GM04504 (cell line): ENCODE results near the gene BGN.

Source experiments
- DNase-seq: peaks from one replicate; pipeline ENCODE4 v3.0.0-alpha.2; 2012; ENCODE audit warnings: low read depth

BGN gene

GRCh38 chrX:153494541-153495361, at the start of gene BGN:
Gene BGN (plus strand): TSS chrX:153494980. CDS start chrX:153504632, 9,652 bp downstream.
- no peak for DNase-seq

- no peak for DNase-seq
Measured at GRCh38 chrX:153445106-153445855, 49.5 kb upstream of the BGN start.

GRCh38 chrX:153445856-153446635, 48.7 kb upstream of the BGN start, which contains the start of gene TREX2:
Gene TREX2 (minus strand): TSS chrX:153446056. CDS start chrX:153445430, 626 bp downstream.
- DNase-seq: no peak

- no peak for DNase-seq
Measured at GRCh38 chrX:153446636-153446936, 48.2 kb upstream of the BGN start.

- DNase-seq: no peak
Measured at GRCh38 chrX:153446950-153447580, 47.7 kb upstream of the BGN start.

- no peak for DNase-seq
Measured at GRCh38 chrX:153447581-153447960, 47.2 kb upstream of the BGN start.

- no peak for DNase-seq
Measured at GRCh38 chrX:153448556-153449367, 46.0 kb upstream of the BGN start.

- no peak for DNase-seq
Measured at GRCh38 chrX:153449368-153450113, 45.2 kb upstream of the BGN start.

- DNase-seq: no peak
Measured at GRCh38 chrX:153450114-153450948, 44.4 kb upstream of the BGN start.

- no peak for DNase-seq
Measured at GRCh38 chrX:153450949-153451277, 43.9 kb upstream of the BGN start.

- DNase-seq: no peak
Measured at GRCh38 chrX:153454901-153455550, 39.8 kb upstream of the BGN start.

- no peak for DNase-seq
Measured at GRCh38 chrX:153455571-153455970, 39.2 kb upstream of the BGN start.

GRCh38 chrX:153456161-153456560, 38.6 kb upstream of the BGN start:
- DNase-seq: no peak

GRCh38 chrX:153456704-153457103, 38.1 kb upstream of the BGN start:
- DNase-seq: no peak

GRCh38 chrX:153457136-153457825, 37.5 kb upstream of the BGN start:
- DNase-seq: no peak

GRCh38 chrX:153457827-153458466, 36.8 kb upstream of the BGN start:
- no peak for DNase-seq

GRCh38 chrX:153458476-153458875, 36.3 kb upstream of the BGN start:
- no peak for DNase-seq

GRCh38 chrX:153459986-153460385, 34.8 kb upstream of the BGN start:
- DNase-seq: no peak
